ENCODE results near the gene LDB2.

LDB2 gene

DNA sequence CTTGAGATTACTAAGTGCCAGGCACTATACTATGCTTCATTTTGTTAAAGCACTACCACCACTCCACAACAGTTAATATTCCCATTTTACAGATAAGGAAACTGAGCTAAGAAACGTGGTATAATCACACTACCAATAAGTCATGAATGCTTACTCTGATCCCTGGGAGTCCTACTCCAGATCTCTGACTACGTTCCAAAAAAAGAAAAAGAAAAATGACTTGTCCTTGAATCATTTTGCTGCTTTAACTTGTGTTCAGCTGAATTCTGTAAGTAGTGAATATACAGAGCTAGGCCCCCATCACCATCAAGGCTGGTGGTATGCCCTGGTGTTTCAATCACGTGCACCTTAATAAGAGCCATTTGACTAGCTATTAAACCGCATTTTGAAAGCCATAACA, 39.4 kb downstream of the LDB2 start:
- H3K27ac ChIP-seq, result no peak overlapping the region
- TF ChIP-seq ZFX (IDR thresholded peaks at IDR 0.05; ENCODE audit: borderline replicate concordance), result no peak
- TF ChIP-seq, protein P1, sequence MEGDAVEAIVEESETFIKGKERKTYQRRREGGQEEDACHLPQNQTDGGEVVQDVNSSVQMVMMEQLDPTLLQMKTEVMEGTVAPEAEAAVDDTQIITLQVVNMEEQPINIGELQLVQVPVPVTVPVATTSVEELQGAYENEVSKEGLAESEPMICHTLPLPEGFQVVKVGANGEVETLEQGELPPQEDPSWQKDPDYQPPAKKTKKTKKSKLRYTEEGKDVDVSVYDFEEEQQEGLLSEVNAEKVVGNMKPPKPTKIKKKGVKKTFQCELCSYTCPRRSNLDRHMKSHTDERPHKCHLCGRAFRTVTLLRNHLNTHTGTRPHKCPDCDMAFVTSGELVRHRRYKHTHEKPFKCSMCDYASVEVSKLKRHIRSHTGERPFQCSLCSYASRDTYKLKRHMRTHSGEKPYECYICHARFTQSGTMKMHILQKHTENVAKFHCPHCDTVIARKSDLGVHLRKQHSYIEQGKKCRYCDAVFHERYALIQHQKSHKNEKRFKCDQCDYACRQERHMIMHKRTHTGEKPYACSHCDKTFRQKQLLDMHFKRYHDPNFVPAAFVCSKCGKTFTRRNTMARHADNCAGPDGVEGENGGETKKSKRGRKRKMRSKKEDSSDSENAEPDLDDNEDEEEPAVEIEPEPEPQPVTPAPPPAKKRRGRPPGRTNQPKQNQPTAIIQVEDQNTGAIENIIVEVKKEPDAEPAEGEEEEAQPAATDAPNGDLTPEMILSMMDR (IDR thresholded peaks at IDR 0.05), result no peak

DNA sequence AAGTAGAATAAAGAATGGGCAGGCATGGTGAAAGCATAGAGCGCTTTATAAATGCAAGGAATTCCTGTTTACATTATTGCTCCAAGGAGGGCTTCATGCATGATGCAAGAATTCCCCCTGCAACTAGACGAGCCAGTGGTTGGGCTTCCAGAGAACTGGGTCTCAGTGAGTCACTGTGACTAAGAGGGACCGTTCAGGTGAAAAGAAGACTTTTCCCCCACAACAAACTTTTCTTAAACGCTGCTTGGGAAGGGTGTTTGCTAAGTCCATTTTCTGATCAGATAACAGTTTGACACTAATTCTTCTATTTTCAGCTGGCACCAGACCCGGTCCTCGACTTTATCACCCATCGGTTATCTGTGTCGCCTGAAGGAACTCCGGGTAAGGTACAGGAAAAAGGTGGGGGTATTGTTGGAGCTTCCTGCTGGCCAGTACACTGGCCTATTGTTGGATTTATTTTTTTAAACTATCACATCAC, 40.1 kb downstream of the LDB2 start:
- TF ChIP-seq, protein P1 (IDR thresholded peaks at IDR 0.05), result no peak
- no peak for TF ChIP-seq ZFX (IDR thresholded peaks at IDR 0.05; ENCODE audit: borderline replicate concordance)
- no peak overlapping the region for H3K27ac ChIP-seq

DNA sequence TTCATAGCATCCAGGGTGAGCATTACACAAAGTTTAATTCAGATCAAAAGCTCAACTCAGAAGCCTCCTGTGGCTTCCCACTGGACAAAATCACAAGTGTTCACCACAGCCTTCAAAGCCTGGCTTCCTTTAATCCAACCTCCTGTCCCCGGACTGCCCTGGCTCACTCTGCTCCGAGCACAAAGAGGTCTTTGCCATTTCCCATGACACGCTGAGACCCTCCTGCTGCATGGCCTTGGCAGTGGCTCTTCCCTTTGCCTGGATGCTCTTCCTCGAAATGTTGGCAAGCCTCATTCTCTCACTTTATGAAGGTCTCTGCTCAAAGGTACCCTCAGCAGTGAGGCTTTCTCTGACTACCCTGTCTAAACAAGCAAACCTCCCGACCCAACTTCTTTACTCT, 41.0 kb downstream of the LDB2 start:
- no peak for TF ChIP-seq ZFX (IDR thresholded peaks at IDR 0.05; ENCODE audit: borderline replicate concordance)
- TF ChIP-seq, protein P1 (IDR thresholded peaks at IDR 0.05), result no peak
- no peak overlapping the region for H3K27ac ChIP-seq

DNA sequence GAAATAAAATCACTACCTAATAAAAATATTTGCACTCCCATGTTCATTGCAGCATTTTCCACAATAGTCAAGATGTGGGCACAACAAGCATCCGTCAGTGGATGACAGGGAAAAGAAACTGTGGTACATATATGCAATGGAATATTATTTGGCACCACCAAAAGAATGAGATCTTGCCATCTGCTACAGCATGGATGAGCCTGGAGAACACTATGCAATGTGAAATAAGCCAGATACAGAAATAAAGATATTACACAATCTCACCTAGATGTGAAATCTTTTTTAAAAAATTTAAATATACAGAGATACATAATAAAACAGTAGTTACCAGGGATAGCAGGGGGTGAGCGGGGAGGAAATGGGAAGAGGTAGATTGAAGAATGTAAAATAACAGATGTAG, 44.8 kb downstream of the LDB2 start:
- no peak for TF ChIP-seq ZFX (IDR thresholded peaks at IDR 0.05; ENCODE audit: borderline replicate concordance)
- TF ChIP-seq, protein P1 (IDR thresholded peaks at IDR 0.05), result no peak
- H3K27ac ChIP-seq, result no peak overlapping the region

DNA sequence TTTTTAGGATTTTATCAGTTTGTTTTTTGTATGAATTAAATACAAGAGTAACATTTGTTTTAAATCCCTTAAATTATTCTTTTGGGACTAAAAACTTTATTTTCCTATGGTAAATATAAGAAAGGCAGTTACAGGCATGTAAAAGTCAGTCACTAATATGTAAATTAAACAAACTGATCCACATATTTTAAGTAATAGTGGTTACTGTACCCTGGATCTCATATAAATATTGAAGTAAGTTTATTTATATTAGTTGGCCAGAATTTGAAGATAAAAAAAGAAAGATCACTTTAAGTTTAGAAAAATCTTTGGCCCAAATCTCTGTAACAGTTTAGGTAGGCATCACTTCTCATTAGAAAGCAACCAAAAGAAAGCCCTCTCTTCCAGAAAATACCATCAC, 45.8 kb downstream of the LDB2 start:
- H3K27ac ChIP-seq, result no peak overlapping the region
- TF ChIP-seq ZFX (IDR thresholded peaks at IDR 0.05; ENCODE audit: borderline replicate concordance), result no peak
- TF ChIP-seq, protein P1 (IDR thresholded peaks at IDR 0.05), result no peak

DNA sequence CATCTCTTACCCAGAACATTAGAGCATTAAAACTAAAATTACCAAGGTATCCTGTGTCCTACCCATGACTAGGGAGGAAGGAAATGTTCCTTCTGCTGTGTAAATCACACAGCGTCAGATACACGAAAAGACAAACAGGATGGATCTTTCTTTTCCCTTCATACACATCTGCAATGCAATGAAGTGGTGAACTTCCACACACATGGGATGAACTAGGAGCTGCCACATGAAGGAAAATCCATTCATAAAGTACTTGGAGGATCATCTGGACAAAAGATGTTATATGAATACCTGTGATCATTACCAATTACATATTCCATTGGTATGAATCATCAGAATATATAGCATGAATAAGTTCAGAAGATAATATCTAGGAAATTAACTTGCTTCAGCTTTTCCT, 46.2 kb downstream of the LDB2 start:
- no peak overlapping the region for H3K27ac ChIP-seq
- TF ChIP-seq ZFX (IDR thresholded peaks at IDR 0.05; ENCODE audit: borderline replicate concordance), result no peak
- TF ChIP-seq, protein P1 (IDR thresholded peaks at IDR 0.05), result no peak

DNA sequence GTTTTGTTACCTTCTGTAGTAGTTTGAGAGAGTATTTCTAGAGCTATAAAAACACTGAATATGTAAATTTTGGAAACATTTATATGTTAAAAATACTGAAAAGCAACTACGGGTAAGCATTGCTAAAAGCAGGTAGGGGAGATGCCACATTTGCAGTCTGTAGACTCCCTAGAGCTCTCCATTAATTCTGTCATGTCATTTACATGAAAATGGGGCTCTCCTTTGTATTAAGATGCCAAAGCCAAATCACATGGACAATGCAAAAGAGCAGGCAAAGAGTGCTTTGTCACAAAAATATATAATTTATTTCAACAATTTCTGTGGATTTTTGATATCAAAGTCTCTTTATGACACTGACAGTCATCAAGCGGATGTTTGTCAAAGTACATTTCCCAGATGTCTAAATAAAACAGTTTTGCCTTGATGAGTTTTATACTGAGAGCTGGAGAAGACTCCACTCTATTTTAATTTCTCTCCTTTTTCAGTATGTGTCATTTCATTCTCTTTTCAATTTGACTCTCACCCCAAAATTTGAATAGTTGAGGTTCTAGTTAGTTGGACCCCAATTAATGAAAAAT, 51.8 kb downstream of the LDB2 start:
- H3K27ac ChIP-seq, result no peak overlapping the region
- TF ChIP-seq ZFX (IDR thresholded peaks at IDR 0.05; ENCODE audit: borderline replicate concordance), result no peak
- TF ChIP-seq, protein P1 (IDR thresholded peaks at IDR 0.05), result no peak
